A549 (cell line): Measurements from ENCODE around the gene CDK5RAP2. TPM values are rescaled to one million over a fixed set of nuclear protein-coding genes. Genes with fewer than 3 reads are reported as not detected.

Experiments
- ATAC-seq, 2 experiments: fragments of 200-7000 bp in 1 of 2; fragments of >200 bp in 1 of 2; cut with Nextera tagmentation in 1 of 2; cut with Tn5 transposase in 1 of 2; 3 replicates each; pipeline versions ENCODE4 v1.8.0 to v1.9.1; 2018 to 2020; ENCODE audit warnings: mild to moderate bottlenecking in 1 of 2, moderate library complexity in 1 of 2
- CTCF ChIA-PET: fragments of 300-600 bp; sonication (Branson Sonifier 250); formaldehyde crosslinking; extraction: SDS; loops from one replicate; lab custom pipeline; 2021; ENCODE audit warnings: antibody characterized with exemption, inconsistent platforms; lab: Yijun Ruan, JAX
- POLR2A ChIA-PET: fragments of 350-600 bp; formaldehyde crosslinking; extraction: SDS; loops from one replicate; lab custom pipeline; 2021; ENCODE audit warnings: antibody characterized with exemption, inconsistent platforms; lab: Yijun Ruan, JAX
- DNase-seq, 2 experiments: peaks; one replicate each; pipeline versions ENCODE4 v3.0.0 to v3.0.0-alpha.2; 2011 to 2016; ENCODE audit warnings: low read depth in 1 of 2, low spot score in 1 of 2
- FAIRE-seq: peaks from 2 replicates; lab custom pipeline; 2011; peaks lifted over from hg19 to GRCh38; lab: Jason Lieb, UNC
- H3K27ac ChIP-seq, 2 experiments: fragments of >200 bp; sonication (Bioruptor Twin); formaldehyde crosslinking; 3 replicates each; pipeline ENCODE4 v1.5.1; 2016 to 2017
- H3K4me1 ChIP-seq: fragments of >200 bp; sonication (Bioruptor Twin); formaldehyde crosslinking; 3 replicates; pipeline ENCODE4 v1.6.1; 2016
- H3K4me2 ChIP-seq: fragments of >200 bp; sonication (Bioruptor Twin); formaldehyde crosslinking; 3 replicates; pipeline ENCODE4 v1.6.1; 2016
- H3K4me3 ChIP-seq: fragments of >200 bp; sonication (Bioruptor Twin); formaldehyde crosslinking; 3 replicates; pipeline ENCODE4 v1.5.1; 2016
- H3K9me3 ChIP-seq: fragments of >200 bp; sonication (Bioruptor Twin); formaldehyde crosslinking; 3 replicates; pipeline ENCODE4 v1.6.1; 2016
- CHD2 ChIP-seq: fragments of 150-350 bp; IDR thresholded peaks from 2 replicates; pipeline ENCODE4 v1.6.1; 2014; ENCODE audit warnings: low read length; ENCODE audit not compliant: partially characterized antibody
- CHD4 ChIP-seq: fragments of 200-600 bp; sonication (generic); IDR thresholded peaks from 2 replicates; pipeline ENCODE4 v1.6.1; 2016; ENCODE audit warnings: antibody characterized with exemption, mild to moderate bottlenecking, borderline replicate concordance
- EHF ChIP-seq: fragments of 250-450 bp; sonication (Bioruptor Pico); IDR thresholded peaks from 2 replicates; pipeline ENCODE4 v1.5.0; 2020; ENCODE audit warnings: mild to moderate bottlenecking
- ELK1 ChIP-seq: fragments of 150-350 bp; IDR thresholded peaks from 2 replicates; pipeline ENCODE4 v1.6.1; 2014; ENCODE audit warnings: low read depth, mild to moderate bottlenecking, low read length
- FOSL2 ChIP-seq, 2 experiments: fragments of 450-650 bp in 1 of 2; fragments of >200 bp in 1 of 2; sonication (Bioruptor Twin) in 1 of 2; formaldehyde crosslinking; IDR thresholded peaks; 2 replicates each; pipeline versions ENCODE4 v1.5.0 to v1.6.1; 2016 to 2020; ENCODE audit warnings: mild to moderate bottlenecking in 1 of 2, moderate library complexity in 1 of 2
- FOXS1 ChIP-seq: fragments of 250-450 bp; sonication (Bioruptor Pico); IDR thresholded peaks from 2 replicates; pipeline ENCODE4 v1.5.0; 2020; ENCODE audit warnings: mild to moderate bottlenecking, moderate library complexity
- HDAC2 ChIP-seq: fragments of 200-600 bp; sonication (generic); IDR thresholded peaks from 2 replicates; pipeline ENCODE4 v1.6.1; 2016
- KDM5A ChIP-seq: fragments of 200-600 bp; sonication (generic); IDR thresholded peaks from 2 replicates; pipeline ENCODE4 v1.6.1; 2016; ENCODE audit warnings: antibody characterized with exemption, mild to moderate bottlenecking
- MAFK ChIP-seq: fragments of 450-650 bp; IDR thresholded peaks from 2 replicates; pipeline ENCODE4 v1.6.1; 2014; ENCODE audit not compliant: partially characterized antibody
- MAZ ChIP-seq: fragments of 150-350 bp; IDR thresholded peaks from 2 replicates; pipeline ENCODE4 v1.6.1; 2014; ENCODE audit warnings: antibody characterized with exemption, low read depth, low read length, borderline replicate concordance
- MYC ChIP-seq: IDR thresholded peaks from 2 replicates; pipeline ENCODE4 v1.6.1; 2012; ENCODE audit warnings: mild to moderate bottlenecking, inconsistent platforms, low read length, improper control_type of control experiment, borderline replicate concordance
- NPAS2 ChIP-seq: fragments of 250-450 bp; sonication (Bioruptor Pico); IDR thresholded peaks from 2 replicates; pipeline ENCODE4 v1.8.0; 2022; ENCODE audit warnings: mild to moderate bottlenecking, moderate library complexity, borderline replicate concordance
- POLR2AphosphoS2 ChIP-seq: conservative IDR thresholded peaks from 2 replicates; pipeline ENCODE4 v1.6.1; 2012; ENCODE audit warnings: low read length, improper control_type of control experiment, inconsistent platforms
- RCOR1 ChIP-seq: fragments of 150-350 bp; IDR thresholded peaks from 2 replicates; pipeline ENCODE4 v1.6.1; 2014; ENCODE audit warnings: antibody characterized with exemption, low read length, low read depth
- RNF2 ChIP-seq: fragments of 200-600 bp; sonication (generic); IDR thresholded peaks from 2 replicates; pipeline ENCODE4 v1.6.1; 2016; ENCODE audit warnings: low read depth, mild to moderate bottlenecking, antibody characterized with exemption, moderate library complexity, borderline replicate concordance
- ZFP36 ChIP-seq: fragments of 450-650 bp; IDR thresholded peaks from 2 replicates; pipeline ENCODE4 v1.6.1; 2014; ENCODE audit warnings: borderline replicate concordance; ENCODE audit not compliant: partially characterized antibody
- ZSCAN20 ChIP-seq: fragments of 250-450 bp; sonication (Bioruptor Pico); IDR thresholded peaks from 2 replicates; pipeline ENCODE4 v1.8.0; 2022; ENCODE audit warnings: mild to moderate bottlenecking, moderate library complexity
- WGBS: methylation state at CpG from one replicate; pipeline ENCODE4 v1.1.6; 2017; ENCODE audit errors: missing lambda C conversion rate; 5-methylcytosine and 5-hydroxymethylcytosine counted together
- polyA plus RNA-seq, 4 experiments: library from polyadenylated mRNA; depleted of rRNA in 3 of 4; stranded (reverse); fragments of >200 nt; fragmentation: RNase III in 1 of 4; extraction: RNeasy Plus Mini Kit Qiagen cat#74134 plus additional on column Dnase treatment in 1 of 4; gene quantifications; 2 replicates in 3 of 4; 3 replicates in 1 of 4; pipeline ENCODE4 v1.2.3, GENCODE V29; 2011 to 2017
- TF ChIP-seq, protein P1 (sequence below): fragments of >200 bp; sonication (Bioruptor Twin); formaldehyde crosslinking; IDR thresholded peaks from 3 replicates; pipeline ENCODE4 v1.6.1; 2016

Gene CDK5RAP2
- polyA plus RNA-seq, 2 of the 4 experiments (the other 2 are of a cell fraction): 29.1 to 44.6 TPM

GRCh38 chr9:120583958-120584369, 4.0 kb upstream of the CDK5RAP2 start:
- DNase-seq: peak; percentile 48 to 71
- Histone ChIP-seq H3K4me3 (no peak overlapping the region), H3K9me3 (no peaks in the 10 kb centered on the region), H3K4me1 (peaks cover 11% of the 10 kb centered on the region), H3K4me2 (peak overlapping the region; percentile 9; the same call in 1 of the 3 replicates), H3K27ac (no peak overlapping the region)
- ATAC-seq: no peak
- POLR2A ChIA-PET: no interaction called here
- FAIRE-seq: no peak
- no peak for TF ChIP-seq RNF2
- no peak for TF ChIP-seq RCOR1
- TF ChIP-seq CHD4: no peak
- TF ChIP-seq ZSCAN20 (CRISPR knock-in tag): no peak
- TF ChIP-seq, protein P1, sequence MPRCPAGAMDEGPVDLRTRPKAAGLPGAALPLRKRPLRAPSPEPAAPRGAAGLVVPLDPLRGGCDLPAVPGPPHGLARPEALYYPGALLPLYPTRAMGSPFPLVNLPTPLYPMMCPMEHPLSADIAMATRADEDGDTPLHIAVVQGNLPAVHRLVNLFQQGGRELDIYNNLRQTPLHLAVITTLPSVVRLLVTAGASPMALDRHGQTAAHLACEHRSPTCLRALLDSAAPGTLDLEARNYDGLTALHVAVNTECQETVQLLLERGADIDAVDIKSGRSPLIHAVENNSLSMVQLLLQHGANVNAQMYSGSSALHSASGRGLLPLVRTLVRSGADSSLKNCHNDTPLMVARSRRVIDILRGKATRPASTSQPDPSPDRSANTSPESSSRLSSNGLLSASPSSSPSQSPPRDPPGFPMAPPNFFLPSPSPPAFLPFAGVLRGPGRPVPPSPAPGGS: no peak
- whole genome bisulfite sequencing: 81% methylated on average over 3 of the region's 3 CpGs
- CTCF ChIA-PET: no interaction called here

DNA sequence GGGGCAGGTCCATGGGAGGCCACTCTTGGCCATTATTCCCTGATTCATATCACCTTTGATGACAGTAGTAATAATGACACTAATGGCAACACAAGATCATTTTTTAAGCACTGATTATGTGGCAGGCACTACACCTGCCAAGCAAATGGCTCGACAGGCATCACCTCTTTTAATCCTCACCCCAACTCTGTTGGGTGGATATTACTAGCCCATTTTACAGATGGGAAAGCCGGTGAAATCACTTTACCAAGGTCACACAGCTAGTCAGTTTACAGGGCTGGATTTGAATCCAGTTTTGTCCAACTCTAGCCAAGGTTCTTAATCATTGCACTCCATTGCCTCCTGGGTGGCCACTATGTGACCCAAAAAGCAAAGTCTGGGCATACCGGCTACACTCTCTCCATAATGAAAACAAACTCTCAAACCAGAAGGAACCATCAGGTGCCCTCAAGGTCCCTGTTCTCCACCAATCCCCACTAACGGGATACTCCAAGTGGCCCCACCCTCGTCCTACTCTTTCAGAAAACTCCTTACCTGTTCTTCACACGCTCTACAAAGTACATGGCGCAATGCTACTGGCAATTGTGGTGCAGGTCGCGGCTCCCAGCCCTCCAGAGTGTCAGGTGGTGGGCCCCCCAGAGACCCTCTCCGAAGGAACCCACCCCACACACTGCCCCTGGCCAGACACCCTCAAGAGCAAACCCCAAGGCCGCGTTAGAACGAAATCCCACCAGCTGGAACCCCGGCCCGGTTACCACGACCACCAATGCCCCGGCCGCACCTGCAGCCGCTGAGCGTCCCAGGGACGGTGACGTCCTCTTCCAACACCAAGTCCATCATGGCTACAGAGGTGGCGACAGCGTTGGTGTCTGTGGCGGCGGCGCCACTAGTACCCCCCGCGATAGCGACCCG, 572 bp downstream of the CDK5RAP2 start:
- no peak for FAIRE-seq
- CTCF ChIA-PET: interaction anchor here (1.1 kb wide), 1 partner anchor 129 kb away, joined by 4 read pairs; no protein-coding TSS in a partner anchor

DNA sequence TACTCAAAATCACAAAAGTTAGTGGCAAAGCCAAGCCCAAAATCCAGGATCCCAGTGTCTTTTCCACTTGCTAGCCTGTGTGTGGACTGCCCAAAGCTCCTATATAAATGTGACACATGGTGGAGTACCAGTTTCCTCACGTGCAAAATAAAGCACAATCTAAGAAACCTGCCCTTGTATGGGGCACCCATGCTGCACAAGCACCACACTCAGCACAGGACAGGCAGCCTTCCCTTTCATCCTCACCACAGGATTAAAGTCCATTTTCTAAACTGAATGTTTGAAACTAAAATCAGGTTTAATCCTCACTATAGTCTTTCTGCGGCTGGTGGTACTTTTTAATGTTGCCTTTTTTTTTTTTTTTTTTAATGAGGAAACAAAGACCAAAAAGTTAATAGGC, 5.5 kb downstream of the CDK5RAP2 start:
- Histone ChIP-seq H3K9me3 (no peaks in the 10 kb centered on the region), H3K27ac (no peak overlapping the region), H3K4me3 (no peak overlapping the region), H3K4me1 (peaks cover 15% of the 10 kb centered on the region), H3K4me2 (no peak overlapping the region)
- TF ChIP-seq RCOR1: no peak
- TF ChIP-seq MAZ: no peak
- TF ChIP-seq NPAS2: no peak
- TF ChIP-seq ZFP36: no peak
- TF ChIP-seq FOSL2 (IDR thresholded peaks at IDR 0.05): no peak
- TF ChIP-seq FOSL2 (CRISPR knock-in tag; IDR thresholded peaks at IDR 0.05): no peak
- no peak for TF ChIP-seq FOXS1 (CRISPR knock-in tag)
- no peak for TF ChIP-seq POLR2AphosphoS2
- no peak for TF ChIP-seq HDAC2
- no peak for TF ChIP-seq ELK1
- TF ChIP-seq CHD2: no peak
- TF ChIP-seq MYC: no peak
- no peak for TF ChIP-seq MAFK
- ATAC-seq: no peak
- no peak for FAIRE-seq
- CTCF ChIA-PET: interaction anchor here (0.6 kb wide), 1 partner anchor 41 kb away, joined by 3 read pairs; no protein-coding TSS in a partner anchor
- 81% methylated on average over 2 of the region's 2 CpGs for WGBS
- DNase-seq: no peak
- POLR2A ChIA-PET: no interaction called here

More for the DNA sequence above, 572 bp downstream of the CDK5RAP2 start:
- Histone ChIP-seq H3K4me1 (peaks cover 18% of the 10 kb centered on the region), H3K27ac (peak overlapping the region; percentile 87 to 94), H3K9me3 (no peaks in the 10 kb centered on the region), H3K4me3 (peak overlapping the region; percentile 82), H3K4me2 (peak overlapping the region; percentile 99)
- peak; percentile 9 to 51 for DNase-seq
- POLR2A ChIA-PET: no interaction called here
- TF ChIP-seq EHF (CRISPR knock-in tag) (no peak), KDM5A (peak; percentile 69; the same call in 1 of the 2 replicates)
- 4% methylated on average over 28 of the region's 31 CpGs for WGBS
- peak; percentile 16 to 72; a peak in 5 of 6 replicates for ATAC-seq
